ENCODE results near the gene RIMS1.

GRCh38 chr6:72042088-72042487, 155.7 kb downstream of the RIMS1 start:
- TF ChIP-seq CTCF (conservative IDR thresholded peaks at IDR 0.05; ENCODE audit: low read depth, low read length) (no peak), EZH2 (IDR thresholded peaks at IDR 0.05; ENCODE audit: low read length, unreplicated experiment) (no peak), EZH2phosphoT487 (IDR thresholded peaks at IDR 0.05; ENCODE audit: borderline replicate concordance, low read length) (no peak)

Measured in PC-3 (cell line).